ENCODE data around the gene OPCML.

OPCML gene

DNA sequence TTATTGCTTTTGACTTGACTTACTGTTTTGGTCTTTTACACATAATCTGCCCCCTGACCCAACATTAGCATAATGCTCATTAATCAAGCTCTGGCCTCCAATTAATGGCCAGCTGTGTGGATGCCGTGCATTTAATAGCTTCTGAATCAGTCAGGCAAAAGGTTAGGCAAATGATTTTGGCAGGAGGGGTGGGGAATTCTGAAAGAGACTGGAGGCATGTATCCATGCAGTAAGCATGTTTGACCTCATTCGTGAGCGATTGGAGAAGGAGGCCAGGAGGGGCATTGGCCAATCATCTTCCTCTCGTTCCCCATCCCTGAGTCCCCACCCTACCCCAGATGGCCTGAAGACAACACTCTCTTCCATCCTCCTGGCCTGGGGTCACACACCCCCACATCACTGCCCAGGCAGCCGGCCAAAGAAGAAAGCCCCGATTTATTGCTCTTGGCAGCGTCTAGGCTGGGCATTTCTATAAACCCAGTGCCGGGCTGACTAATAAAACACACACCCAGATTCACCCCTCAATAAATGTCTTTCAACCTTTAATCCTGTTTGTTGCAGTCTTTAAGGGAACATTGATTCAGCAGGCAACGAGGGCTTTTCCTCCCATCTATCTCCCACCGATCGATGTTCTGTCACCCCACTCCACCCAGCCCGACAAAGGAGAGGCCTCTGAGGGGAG lies 150.0 kb downstream of the OPCML start:
- DNase-seq (ENCODE audit: low read depth): no peak
- no peak for TF ChIP-seq CTCF (conservative IDR thresholded peaks at IDR 0.05; ENCODE audit: low read length)
- H3K4me3 ChIP-seq (ENCODE audit: low read length): no peak overlapping the region

GRCh38 chr11:133381761-133382130 lies 150.6 kb downstream of the OPCML start:
- no peak overlapping the region for H3K4me3 ChIP-seq (ENCODE audit: low read length)
- no peak for TF ChIP-seq CTCF (conservative IDR thresholded peaks at IDR 0.05; ENCODE audit: low read length)
- no peak for DNase-seq (ENCODE audit: low read depth)

GRCh38 chr11:133366147-133366546 lies 166.2 kb downstream of the OPCML start:
- no peak for DNase-seq (ENCODE audit: low read depth)
- H3K4me3 ChIP-seq (ENCODE audit: low read length): no peak overlapping the region
- no peak for TF ChIP-seq CTCF (conservative IDR thresholded peaks at IDR 0.05; ENCODE audit: low read length)

GRCh38 chr11:133362916-133363315 lies 169.4 kb downstream of the OPCML start:
- TF ChIP-seq CTCF (conservative IDR thresholded peaks at IDR 0.05; ENCODE audit: low read length): no peak
- no peak overlapping the region for H3K4me3 ChIP-seq (ENCODE audit: low read length)
- no peak for DNase-seq (ENCODE audit: low read depth)

DNA sequence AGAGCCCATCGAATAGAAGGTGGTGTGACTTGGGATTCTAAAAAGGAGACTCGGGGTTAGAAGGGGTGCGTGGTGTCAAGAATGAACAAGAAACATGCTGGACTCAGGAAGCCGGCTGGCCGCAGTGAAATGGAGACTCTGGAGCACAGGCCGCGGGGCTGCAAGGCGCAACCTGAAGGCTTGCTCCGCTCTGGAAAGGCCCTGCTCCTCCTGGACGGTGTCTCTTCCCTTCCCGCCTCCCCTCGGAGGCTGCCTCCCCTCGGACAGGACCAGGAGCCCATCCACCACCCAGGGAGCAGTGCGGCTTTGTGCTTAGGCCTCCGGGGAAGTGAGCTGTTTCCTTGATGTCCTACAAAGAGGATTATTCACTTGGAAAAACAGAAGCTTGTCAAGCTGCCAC lies 170.1 kb downstream of the OPCML start:
- TF ChIP-seq CTCF (conservative IDR thresholded peaks at IDR 0.05; ENCODE audit: low read length): no peak
- H3K4me3 ChIP-seq (ENCODE audit: low read length): no peak overlapping the region
- DNase-seq (ENCODE audit: low read depth): no peak

DNA sequence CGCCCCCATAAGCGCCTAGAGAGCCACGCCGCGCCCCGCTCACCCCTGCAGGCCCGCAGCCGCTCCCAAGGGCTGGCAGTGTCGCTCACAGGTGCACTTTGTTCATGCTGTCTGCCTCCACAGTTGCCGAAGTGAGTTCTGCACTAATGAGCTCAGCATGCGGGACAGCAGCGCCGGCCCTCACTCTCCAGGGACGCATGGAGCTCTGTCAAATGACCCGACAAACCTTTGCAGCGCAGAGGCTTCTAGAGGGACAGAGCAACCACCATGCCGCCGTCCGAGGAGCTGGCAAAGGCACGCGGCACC lies 170.7 kb downstream of the OPCML start:
- no peak for TF ChIP-seq CTCF (conservative IDR thresholded peaks at IDR 0.05; ENCODE audit: low read length)
- H3K4me3 ChIP-seq (ENCODE audit: low read length): no peak overlapping the region
- no peak for DNase-seq (ENCODE audit: low read depth)

- DNase-seq (ENCODE audit: low read depth): no peak
- TF ChIP-seq CTCF (conservative IDR thresholded peaks at IDR 0.05; ENCODE audit: low read length): no peak
Observed at GRCh38 chr11:133360860-133361688, 171.2 kb downstream of the OPCML start.

More at GRCh38 chr11:133360860-133361688, 171.2 kb downstream of the OPCML start:
- no peak overlapping the region for H3K4me3 ChIP-seq (ENCODE audit: low read length)

Data from AG10803 (cell line).